ENCODE data around the gene SLC24A4.

DNA sequence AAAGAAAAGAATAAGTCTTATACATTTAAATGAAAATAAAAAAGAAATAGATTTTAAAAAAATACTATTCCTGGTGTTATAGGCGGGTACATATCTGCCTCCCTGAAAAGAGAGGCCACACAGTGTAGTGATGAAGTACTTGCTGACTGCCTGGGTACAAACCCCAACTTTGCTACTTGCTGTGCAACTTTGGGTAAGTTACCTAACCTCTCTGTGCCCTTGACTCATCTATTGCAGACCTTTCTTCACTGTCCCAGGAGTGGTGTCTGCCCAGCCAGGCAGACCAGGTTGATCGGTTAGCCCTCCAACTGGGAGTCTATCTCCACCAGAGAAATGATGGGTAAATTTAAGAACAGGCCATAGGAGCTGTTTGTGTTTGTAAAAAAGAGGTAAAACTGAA lies 82.0 kb downstream of the SLC24A4 start:
- TF ChIP-seq POLR2A (IDR thresholded peaks at IDR 0.05; ENCODE audit: low read depth, low read length), result no peak
- no peak for TF ChIP-seq PAX5 (IDR thresholded peaks at IDR 0.05; ENCODE audit: insufficient read depth, low read length, severe bottlenecking)
- no peak for TF ChIP-seq POLR2AphosphoS5 (IDR thresholded peaks at IDR 0.05; ENCODE audit: low read depth, low read length)
- no peak for TF ChIP-seq POU2F2 (IDR thresholded peaks at IDR 0.05; ENCODE audit: low read depth, low read length)
